Lower leg skin (tissue), 4 donors: ENCODE data around the gene VPS41. TPM values are rescaled to one million over a fixed set of nuclear protein-coding genes. Genes with fewer than 3 reads are reported as not detected.

Source experiments
- DNase-seq, 2 donors: peaks; one replicate each; pipeline ENCODE4 v3.0.0-alpha.2; 2019; ENCODE audit warnings: low spot score in 2 of 2
- H3K4me3 ChIP-seq: fragments of 200-600 bp; sonication (generic); 2 replicates; pipeline ENCODE4 v1.5.1; 2017; ENCODE audit warnings: mild to moderate bottlenecking, low read depth; ENCODE audit not compliant: poor library complexity, severe bottlenecking
- POLR2A ChIP-seq, 2 donors: fragments of 450-650 bp; IDR thresholded peaks; one replicate each; pipeline ENCODE4 v1.6.1; 2016 to 2017; ENCODE audit warnings: antibody characterized with exemption in 2 of 2, mild to moderate bottlenecking in 1 of 2, moderate library complexity in 1 of 2
- WGBS, 2 donors: methylation state at CpG; one replicate each; pipeline ENCODE4 v1.1.5; 2018; 5-methylcytosine and 5-hydroxymethylcytosine counted together
- intact Hi-C: fragments of 100-400 bp; cut with DNase I; formaldehyde crosslinking; loops from one replicate; pipeline ENCODE4 v1.15.0; 2023; ENCODE audit warnings: low total_unique reads
- total RNA-seq, 4 donors: library from RNA; depleted of rRNA; stranded (reverse); fragments of >200 nt; gene quantifications; one replicate each; pipeline ENCODE4 v1.1.0, GENCODE V29; 2016
- TF ChIP-seq, protein P1 (sequence below), 3 donors: fragments of 450-650 bp; IDR thresholded peaks; one replicate each; pipeline ENCODE4 v1.5.1; 2016; ENCODE audit warnings: antibody characterized with exemption in 3 of 3, mild to moderate bottlenecking in 3 of 3, moderate library complexity in 2 of 3

The VPS41 gene
- total RNA-seq, 4 donors from 2014 or later, result 37.8 to 47.7 (median 41.0) TPM

DNA sequence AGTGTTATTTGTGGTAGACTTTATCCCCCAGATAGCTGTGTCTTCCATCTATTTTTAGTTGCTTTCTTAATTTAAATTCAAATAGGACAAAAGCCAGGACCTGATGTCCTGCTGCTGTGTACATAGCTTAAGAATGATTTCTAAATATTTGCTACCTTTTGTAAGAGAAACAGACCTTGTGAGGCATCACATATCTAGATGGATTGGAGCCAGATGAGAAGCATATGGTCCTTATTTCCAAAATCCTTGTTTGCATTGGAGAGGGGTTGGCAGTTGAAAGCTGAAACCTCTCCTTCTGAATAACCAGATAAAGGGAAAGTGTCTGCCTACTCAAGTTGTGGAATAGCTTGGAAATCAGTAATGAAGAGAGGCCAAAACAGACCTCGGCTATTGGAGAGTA is 227.1 kb downstream of the VPS41 start:
- TF ChIP-seq POLR2A (IDR thresholded peaks at IDR 0.05), result no peak
- TF ChIP-seq, protein P1, sequence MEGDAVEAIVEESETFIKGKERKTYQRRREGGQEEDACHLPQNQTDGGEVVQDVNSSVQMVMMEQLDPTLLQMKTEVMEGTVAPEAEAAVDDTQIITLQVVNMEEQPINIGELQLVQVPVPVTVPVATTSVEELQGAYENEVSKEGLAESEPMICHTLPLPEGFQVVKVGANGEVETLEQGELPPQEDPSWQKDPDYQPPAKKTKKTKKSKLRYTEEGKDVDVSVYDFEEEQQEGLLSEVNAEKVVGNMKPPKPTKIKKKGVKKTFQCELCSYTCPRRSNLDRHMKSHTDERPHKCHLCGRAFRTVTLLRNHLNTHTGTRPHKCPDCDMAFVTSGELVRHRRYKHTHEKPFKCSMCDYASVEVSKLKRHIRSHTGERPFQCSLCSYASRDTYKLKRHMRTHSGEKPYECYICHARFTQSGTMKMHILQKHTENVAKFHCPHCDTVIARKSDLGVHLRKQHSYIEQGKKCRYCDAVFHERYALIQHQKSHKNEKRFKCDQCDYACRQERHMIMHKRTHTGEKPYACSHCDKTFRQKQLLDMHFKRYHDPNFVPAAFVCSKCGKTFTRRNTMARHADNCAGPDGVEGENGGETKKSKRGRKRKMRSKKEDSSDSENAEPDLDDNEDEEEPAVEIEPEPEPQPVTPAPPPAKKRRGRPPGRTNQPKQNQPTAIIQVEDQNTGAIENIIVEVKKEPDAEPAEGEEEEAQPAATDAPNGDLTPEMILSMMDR (IDR thresholded peaks at IDR 0.05), result no peak
- WGBS, 2 donors, result 57 to 74% methylated on average over 1 of the region's 1 CpG
- no peak overlapping the region for H3K4me3 ChIP-seq
- intact Hi-C loops, result no loop called here
- no peak for DNase-seq

DNA sequence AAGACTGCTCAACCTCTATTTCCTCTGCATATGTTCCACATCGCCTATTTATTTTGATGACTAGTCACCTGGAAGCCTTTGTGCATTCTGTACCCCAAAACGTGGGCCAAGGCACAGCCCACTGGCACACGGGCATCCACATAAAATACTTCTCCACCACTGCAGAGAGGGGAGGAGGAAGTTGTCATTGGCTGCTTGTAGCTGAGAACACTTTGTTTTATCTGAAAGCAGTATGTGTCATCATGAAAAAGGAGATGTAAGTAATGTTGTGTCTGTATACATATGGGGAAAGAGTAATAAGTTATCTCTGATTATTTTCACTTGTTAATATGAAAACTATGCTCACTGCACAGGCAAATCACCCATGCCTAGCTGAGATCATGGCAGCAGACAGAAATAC is 229.6 kb downstream of the VPS41 start:
- intact Hi-C loops, result no loop called here

DNA sequence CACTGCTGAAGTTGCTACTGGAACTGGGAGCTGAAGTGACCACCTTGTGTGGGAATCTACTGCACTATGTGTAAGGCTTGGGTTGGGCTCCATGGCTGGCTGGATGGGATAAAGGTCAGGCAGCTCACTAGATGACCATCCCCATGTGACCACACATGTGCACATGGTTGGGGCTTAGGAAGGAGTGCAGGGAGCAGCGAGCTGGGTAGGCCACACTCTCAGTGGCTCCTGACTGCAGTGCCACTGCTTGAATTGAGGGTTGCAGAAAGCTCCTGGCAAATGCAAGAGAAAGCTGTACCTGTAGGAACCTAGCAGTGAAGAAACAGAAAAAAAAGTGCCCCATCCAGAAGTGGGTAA is 230.3 kb downstream of the VPS41 start:
- TF ChIP-seq, protein P1 (IDR thresholded peaks at IDR 0.05), result no peak
- no peak for TF ChIP-seq POLR2A (IDR thresholded peaks at IDR 0.05)

More for the DNA sequence above, 229.6 kb downstream of the VPS41 start:
- TF ChIP-seq, protein P1 (IDR thresholded peaks at IDR 0.05), result no peak
- no peak for TF ChIP-seq POLR2A (IDR thresholded peaks at IDR 0.05)
- H3K4me3 ChIP-seq, result no peak overlapping the region
- WGBS, 2 donors, result 58 to 64% methylated on average over 3 of the region's 3 CpGs
- DNase-seq, result no peak

DNA sequence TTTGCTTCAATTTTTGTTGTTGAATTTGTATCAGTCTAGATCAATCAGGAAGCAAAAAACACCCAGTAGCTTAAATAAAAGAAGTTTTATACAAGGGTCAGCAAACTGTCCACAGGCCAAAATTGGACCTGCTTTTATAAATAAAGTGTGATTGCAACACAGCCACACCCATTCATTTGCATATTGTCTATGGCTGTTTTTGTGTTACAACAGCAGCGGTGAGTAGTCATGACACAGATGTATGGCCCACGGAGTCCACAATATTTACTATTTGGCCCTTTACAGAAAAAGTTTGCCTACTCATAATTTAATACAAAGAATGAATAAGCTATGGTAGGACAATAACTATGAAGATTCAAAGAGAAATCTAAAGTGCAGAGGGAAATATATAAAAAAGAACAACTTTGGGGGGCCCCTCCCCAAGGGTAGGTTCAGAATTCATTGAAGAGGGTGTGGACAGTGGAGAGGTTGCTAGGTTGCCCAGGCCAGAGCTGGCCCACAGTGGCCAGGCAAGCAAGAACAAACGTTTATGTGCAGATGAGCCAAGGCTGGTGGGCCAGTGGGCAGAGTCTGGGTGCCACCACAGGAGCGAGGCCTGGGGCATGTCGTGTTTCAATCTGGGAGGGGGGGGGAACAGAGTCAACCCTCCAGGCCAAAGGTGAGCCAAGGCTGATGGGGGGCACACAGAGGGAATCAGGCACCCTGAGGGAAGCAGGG is 230.9 kb downstream of the VPS41 start:
- no peak for DNase-seq
- TF ChIP-seq, protein P1 (IDR thresholded peaks at IDR 0.05), result no peak
- TF ChIP-seq POLR2A (IDR thresholded peaks at IDR 0.05), result no peak
- no peak overlapping the region for H3K4me3 ChIP-seq
- intact Hi-C loops, result no loop called here
- 84 to 87% methylated on average over 5 of the region's 5 CpGs for WGBS, 2 donors

More for the DNA sequence above, 230.3 kb downstream of the VPS41 start:
- H3K4me3 ChIP-seq, result no peak overlapping the region
- intact Hi-C loops, result no loop called here
- DNase-seq, result no peak
- 80 to 92% methylated on average over 1 of the region's 1 CpG for WGBS, 2 donors

DNA sequence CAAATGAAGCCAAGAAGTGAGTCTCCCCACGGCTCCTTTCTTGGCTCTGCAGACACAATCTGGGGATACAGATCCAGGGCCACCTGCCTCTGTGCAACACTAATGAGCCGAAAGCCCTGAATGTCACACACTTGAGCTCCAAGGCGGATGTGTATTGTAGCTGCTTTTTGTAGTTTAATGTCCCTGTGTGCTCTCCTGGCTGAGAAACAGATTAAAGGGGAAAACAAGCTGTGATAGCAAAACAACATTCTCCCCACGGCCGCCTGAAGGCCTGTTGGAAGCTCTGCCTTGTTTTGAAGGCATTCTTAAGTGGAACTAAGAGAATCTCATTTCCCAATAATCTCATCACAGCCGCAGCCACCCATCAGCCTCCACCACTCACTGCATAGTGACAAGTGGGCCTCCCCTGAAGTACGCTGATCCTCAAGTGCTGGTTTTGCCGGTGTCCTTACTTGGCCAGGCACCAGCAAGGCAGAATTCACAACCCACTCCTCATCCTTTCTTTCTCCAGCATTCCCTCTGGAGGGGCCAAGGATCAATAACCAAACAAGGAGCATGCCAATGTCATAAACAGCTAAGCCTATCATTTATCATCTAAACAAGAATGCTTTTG is 233.4 kb downstream of the VPS41 start:
- WGBS, 2 donors, result 66 to 70% methylated on average over 8 of the region's 8 CpGs
- no peak overlapping the region for H3K4me3 ChIP-seq
- intact Hi-C loops, result no loop called here
- TF ChIP-seq, protein P1 (IDR thresholded peaks at IDR 0.05), result no peak
- no peak for TF ChIP-seq POLR2A (IDR thresholded peaks at IDR 0.05)
- DNase-seq, result no peak
